Measurements from ENCODE around the gene CPXM1. TPM values are rescaled to one million over a fixed set of nuclear protein-coding genes. Genes with fewer than 3 reads are reported as not detected.

The CPXM1 gene
- total RNA-seq, 1 experiment from 2014 or later: not detected

DNA sequence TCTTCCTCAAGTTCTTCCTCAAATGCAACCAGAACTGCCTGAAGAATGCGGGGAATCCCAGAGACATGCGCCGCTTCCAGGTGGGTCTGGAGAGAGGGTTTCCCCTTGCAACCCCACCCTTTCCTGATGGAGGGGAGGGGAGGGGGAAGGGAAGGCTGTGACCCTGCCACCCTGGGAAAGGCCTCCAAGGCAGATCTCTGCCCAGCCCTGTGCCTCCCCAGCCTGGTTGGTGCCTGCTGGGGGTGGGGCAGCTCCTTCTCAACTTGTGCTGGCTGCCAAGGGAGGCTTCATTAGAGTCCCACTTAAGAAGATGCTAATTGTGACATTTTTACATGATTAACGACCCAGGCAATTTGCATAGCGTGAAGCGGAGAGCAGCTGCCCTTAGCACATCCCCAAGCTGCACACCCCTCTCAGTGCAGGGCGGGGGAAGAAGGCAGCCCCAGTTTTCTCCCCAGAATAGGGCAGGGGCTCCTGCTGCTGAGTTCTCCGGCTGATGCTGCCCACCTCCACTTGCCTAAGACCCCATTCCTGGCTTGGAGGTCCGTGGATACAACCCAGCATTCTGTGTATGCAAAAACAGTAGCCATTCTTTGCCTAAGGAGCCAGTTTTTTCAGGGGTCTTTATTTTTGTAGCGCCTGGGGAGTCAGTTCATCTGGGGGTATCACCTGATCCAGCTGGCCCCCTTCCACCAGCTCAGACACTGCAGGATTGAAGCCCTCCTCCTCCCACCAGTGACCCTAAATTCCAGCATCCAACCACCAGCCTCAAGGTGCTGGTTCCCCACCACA lies 51.7 kb downstream of the CPXM1 start:
- Histone ChIP-seq H3K4me3 (ENCODE audit: low read length) (no peak overlapping the region), H3K79me2 (ENCODE audit: low read length) (no peaks in the 10 kb centered on the region), H3K9me2 (replicated peaks; ENCODE audit: low read length) (no peaks in the 10 kb centered on the region), H3F3A (ENCODE audit: low read length, unreplicated experiment) (no peaks in the 10 kb centered on the region), H3K9me3 (ENCODE audit: low read length) (no peaks in the 10 kb centered on the region), H3K9ac (ENCODE audit: low read length) (no peak overlapping the region), H3K4me2 (ENCODE audit: low read length) (no peak overlapping the region), H3K4me1 (ENCODE audit: insufficient read depth, low read length) (peaks cover 17% of the 10 kb centered on the region), H3K27me3 (ENCODE audit: low read length) (no peaks in the 10 kb centered on the region), H3K36me3 (ENCODE audit: low read depth, low read length) (no peaks in the 10 kb centered on the region), H2AFZ (ENCODE audit: low read length) (no peak overlapping the region), H4K20me1 (ENCODE audit: low read length) (no peaks in the 10 kb centered on the region), H3K27ac (ENCODE audit: low read length) (no peak overlapping the region)
- intact Hi-C loops (cut with micrococcal nuclease): no loop called here
- ChIA-PET POLR2A (ENCODE audit: unreplicated experiment) (no interaction called here), CTCF (no interaction called here)
- BruUV-seq (replicated peaks): no TSS peak
- ATAC-seq: no peak
- no peak for TF ChIP-seq EZH2 (IDR thresholded peaks at IDR 0.05; ENCODE audit: low read length, unreplicated experiment)
- TF ChIP-seq, protein P1, sequence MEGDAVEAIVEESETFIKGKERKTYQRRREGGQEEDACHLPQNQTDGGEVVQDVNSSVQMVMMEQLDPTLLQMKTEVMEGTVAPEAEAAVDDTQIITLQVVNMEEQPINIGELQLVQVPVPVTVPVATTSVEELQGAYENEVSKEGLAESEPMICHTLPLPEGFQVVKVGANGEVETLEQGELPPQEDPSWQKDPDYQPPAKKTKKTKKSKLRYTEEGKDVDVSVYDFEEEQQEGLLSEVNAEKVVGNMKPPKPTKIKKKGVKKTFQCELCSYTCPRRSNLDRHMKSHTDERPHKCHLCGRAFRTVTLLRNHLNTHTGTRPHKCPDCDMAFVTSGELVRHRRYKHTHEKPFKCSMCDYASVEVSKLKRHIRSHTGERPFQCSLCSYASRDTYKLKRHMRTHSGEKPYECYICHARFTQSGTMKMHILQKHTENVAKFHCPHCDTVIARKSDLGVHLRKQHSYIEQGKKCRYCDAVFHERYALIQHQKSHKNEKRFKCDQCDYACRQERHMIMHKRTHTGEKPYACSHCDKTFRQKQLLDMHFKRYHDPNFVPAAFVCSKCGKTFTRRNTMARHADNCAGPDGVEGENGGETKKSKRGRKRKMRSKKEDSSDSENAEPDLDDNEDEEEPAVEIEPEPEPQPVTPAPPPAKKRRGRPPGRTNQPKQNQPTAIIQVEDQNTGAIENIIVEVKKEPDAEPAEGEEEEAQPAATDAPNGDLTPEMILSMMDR (conservative IDR thresholded peaks at IDR 0.05; ENCODE audit: low read depth, low read length): no peak
- no peak for TF ChIP-seq EZH2phosphoT487 (IDR thresholded peaks at IDR 0.05; ENCODE audit: borderline replicate concordance, low read length)
- no peak for DNase-seq

DNA sequence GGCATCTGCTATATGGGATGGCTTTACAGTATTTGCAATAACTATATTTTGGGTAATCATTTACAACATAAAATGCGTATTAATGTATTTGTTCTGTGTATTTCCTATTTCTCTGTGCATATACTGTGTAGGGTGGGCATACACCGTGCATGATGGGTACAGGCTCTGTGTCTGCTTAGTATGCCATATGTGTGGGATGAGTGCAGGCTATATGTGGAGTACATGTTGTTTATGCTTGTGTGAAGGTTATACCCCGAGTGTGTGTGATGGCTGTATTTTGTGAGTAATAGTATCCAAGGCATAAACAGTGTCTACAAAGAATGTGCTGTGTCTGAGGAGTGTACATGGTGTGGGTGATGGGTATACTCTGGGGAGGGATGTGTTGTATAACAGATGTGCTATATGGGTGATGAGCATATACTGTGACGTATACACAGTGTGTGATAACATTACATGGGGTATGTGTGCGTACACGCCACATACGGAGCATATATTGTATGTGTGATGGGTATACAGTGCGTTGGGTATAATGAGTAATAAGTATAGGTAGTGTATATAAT lies 52.7 kb downstream of the CPXM1 start:
- no peak overlapping the region for H2AFZ ChIP-seq (ENCODE audit: low read length)
- H3K79me2 ChIP-seq (ENCODE audit: low read length): no peaks in the 10 kb centered on the region
- intact Hi-C loops (cut with micrococcal nuclease): no loop called here
- BruUV-seq (replicated peaks): no TSS peak
- ChIA-PET POLR2A (ENCODE audit: unreplicated experiment) (no interaction called here), CTCF (no interaction called here)
- no peaks in the 10 kb centered on the region for H3F3A ChIP-seq (ENCODE audit: low read length, unreplicated experiment)
- H3K9me2 ChIP-seq (replicated peaks; ENCODE audit: low read length): no peaks in the 10 kb centered on the region
- no peaks in the 10 kb centered on the region for H3K27me3 ChIP-seq (ENCODE audit: low read length)
- no peaks in the 10 kb centered on the region for H4K20me1 ChIP-seq (ENCODE audit: low read length)
- H3K4me2 ChIP-seq (ENCODE audit: low read length): no peak overlapping the region
- TF ChIP-seq EZH2phosphoT487 (IDR thresholded peaks at IDR 0.05; ENCODE audit: borderline replicate concordance, low read length): no peak
- TF ChIP-seq, protein P1 (conservative IDR thresholded peaks at IDR 0.05; ENCODE audit: low read depth, low read length): no peak
- no peak for TF ChIP-seq EZH2 (IDR thresholded peaks at IDR 0.05; ENCODE audit: low read length, unreplicated experiment)
- H3K4me3 ChIP-seq (ENCODE audit: low read length): no peak overlapping the region
- DNase-seq (no peak), ATAC-seq (no peak)
- peaks cover 18% of the 10 kb centered on the region for H3K4me1 ChIP-seq (ENCODE audit: insufficient read depth, low read length)
- H3K27ac ChIP-seq (ENCODE audit: low read length): no peak overlapping the region
- H3K9me3 ChIP-seq (ENCODE audit: low read length): no peaks in the 10 kb centered on the region
- no peak overlapping the region for H3K9ac ChIP-seq (ENCODE audit: low read length)
- H3K36me3 ChIP-seq (ENCODE audit: low read depth, low read length): no peaks in the 10 kb centered on the region

DNA sequence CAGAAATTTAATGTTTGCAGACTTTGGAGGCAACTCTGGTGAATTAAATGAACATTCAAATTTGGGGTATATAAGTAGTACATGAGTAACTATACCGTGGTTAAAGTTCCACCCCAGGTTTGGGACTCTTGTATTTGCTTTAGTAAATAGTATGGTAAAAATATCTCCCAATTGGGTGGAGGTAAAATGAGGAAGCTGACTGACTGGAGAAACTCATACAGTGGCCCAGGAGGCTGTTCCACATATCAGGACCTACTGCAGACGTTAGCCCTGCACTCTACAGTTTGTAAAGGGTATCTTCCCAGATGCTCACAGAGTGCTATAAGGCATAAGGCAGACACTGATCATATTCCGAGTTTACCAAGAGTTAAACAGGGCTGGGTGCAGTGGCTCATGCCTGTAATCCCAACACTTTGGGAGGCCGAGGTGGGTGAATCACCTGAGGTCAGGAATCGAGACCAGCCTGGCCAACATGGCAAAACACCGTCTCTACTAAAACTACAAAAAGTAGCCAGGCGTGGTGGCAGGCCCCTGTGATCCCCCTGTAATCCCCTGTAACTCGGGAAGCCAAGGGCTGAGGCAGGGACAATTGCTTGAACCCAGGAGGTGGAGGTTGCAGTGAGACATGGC lies 53.7 kb downstream of the CPXM1 start:
- TF ChIP-seq, protein P1 (conservative IDR thresholded peaks at IDR 0.05; ENCODE audit: low read depth, low read length): no peak
- no peak for TF ChIP-seq EZH2 (IDR thresholded peaks at IDR 0.05; ENCODE audit: low read length, unreplicated experiment)
- no peak for TF ChIP-seq EZH2phosphoT487 (IDR thresholded peaks at IDR 0.05; ENCODE audit: borderline replicate concordance, low read length)
- no peak overlapping the region for H2AFZ ChIP-seq (ENCODE audit: low read length)
- intact Hi-C loops (cut with micrococcal nuclease): no loop called here
- no peaks in the 10 kb centered on the region for H3K27me3 ChIP-seq (ENCODE audit: low read length)
- ChIA-PET POLR2A (ENCODE audit: unreplicated experiment) (no interaction called here), CTCF (no interaction called here)
- H3K36me3 ChIP-seq (ENCODE audit: low read depth, low read length): no peaks in the 10 kb centered on the region
- peaks cover 13% of the 10 kb centered on the region; the same call in 1 of the 2 replicates for H3K4me1 ChIP-seq (ENCODE audit: insufficient read depth, low read length)
- no peaks in the 10 kb centered on the region for H3K9me3 ChIP-seq (ENCODE audit: low read length)
- DNase-seq (no peak), ATAC-seq (no peak)
- no peak overlapping the region for H3K4me2 ChIP-seq (ENCODE audit: low read length)
- H3K27ac ChIP-seq (ENCODE audit: low read length): no peak overlapping the region
- no peak overlapping the region for H3K4me3 ChIP-seq (ENCODE audit: low read length)
- no peaks in the 10 kb centered on the region for H4K20me1 ChIP-seq (ENCODE audit: low read length)
- no peak overlapping the region for H3K9ac ChIP-seq (ENCODE audit: low read length)
- no peaks in the 10 kb centered on the region for H3F3A ChIP-seq (ENCODE audit: low read length, unreplicated experiment)
- BruUV-seq (replicated peaks): no TSS peak
- no peaks in the 10 kb centered on the region for H3K79me2 ChIP-seq (ENCODE audit: low read length)
- H3K9me2 ChIP-seq (replicated peaks; ENCODE audit: low read length): no peaks in the 10 kb centered on the region
